GM19372 (cell line): ENCODE results near the gene WDR46.

Experiments
- ATAC-seq: cut with Tn5 transposase; IDR thresholded peaks from one replicate; pipeline ENCODE4 v1.9.1; 2021; ENCODE audit warnings: mild to moderate bottlenecking, low read depth, moderate library complexity; ENCODE audit not compliant: unreplicated experiment

WDR46 gene, protein sequence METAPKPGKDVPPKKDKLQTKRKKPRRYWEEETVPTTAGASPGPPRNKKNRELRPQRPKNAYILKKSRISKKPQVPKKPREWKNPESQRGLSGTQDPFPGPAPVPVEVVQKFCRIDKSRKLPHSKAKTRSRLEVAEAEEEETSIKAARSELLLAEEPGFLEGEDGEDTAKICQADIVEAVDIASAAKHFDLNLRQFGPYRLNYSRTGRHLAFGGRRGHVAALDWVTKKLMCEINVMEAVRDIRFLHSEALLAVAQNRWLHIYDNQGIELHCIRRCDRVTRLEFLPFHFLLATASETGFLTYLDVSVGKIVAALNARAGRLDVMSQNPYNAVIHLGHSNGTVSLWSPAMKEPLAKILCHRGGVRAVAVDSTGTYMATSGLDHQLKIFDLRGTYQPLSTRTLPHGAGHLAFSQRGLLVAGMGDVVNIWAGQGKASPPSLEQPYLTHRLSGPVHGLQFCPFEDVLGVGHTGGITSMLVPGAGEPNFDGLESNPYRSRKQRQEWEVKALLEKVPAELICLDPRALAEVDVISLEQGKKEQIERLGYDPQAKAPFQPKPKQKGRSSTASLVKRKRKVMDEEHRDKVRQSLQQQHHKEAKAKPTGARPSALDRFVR

DNA sequence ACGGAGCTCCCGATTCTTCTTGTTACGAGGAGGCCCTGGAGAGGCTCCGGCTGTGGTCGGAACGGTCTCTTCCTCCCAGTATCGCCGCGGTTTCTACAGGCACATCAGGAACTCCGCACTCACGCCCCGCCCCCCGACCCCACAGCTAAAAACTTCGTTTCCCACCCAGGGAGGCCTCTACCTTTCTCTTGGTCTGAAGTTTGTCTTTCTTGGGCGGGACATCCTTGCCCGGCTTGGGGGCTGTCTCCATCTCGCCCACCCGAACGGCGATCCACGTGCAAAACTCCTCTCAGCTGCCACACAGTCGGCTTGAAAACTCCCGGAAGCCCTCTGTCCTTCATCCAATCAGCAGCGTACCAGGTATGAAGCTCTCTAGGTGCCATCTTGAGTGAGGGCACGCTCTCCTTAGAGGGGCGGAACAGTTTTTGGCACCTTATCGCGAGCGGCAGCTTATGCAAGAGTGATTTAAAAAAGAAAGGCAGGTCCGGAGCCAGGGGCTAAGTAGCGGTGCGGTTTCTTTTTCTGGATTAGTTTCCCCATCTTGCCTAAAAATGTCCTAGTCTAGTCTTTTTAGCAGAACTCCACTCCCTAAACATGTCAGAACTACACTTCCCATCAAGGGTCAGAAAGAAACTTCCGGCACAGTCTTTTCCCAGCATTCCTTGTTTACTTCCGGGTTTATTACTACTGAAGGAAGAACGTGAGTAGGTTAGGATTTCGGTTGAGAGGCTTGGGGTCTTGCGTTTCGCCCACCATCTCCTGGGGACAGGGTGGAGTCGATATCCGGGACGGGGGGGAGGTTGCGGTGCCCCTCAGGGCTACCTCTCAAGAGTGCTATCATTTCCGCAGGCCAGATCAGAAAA lies at the start of gene WDR46, which contains the start of gene PFDN6:
TSS of gene WDR46 (minus strand) at position 319 of the 863 bp plus-strand sequence. CDS start at position 250, 69 bp downstream.
TSS of gene PFDN6 (plus strand) at position 681 of the 863 bp plus-strand sequence. CDS start 256 bp downstream, outside the sequence.
- peak; percentile 94 for ATAC-seq

DNA sequence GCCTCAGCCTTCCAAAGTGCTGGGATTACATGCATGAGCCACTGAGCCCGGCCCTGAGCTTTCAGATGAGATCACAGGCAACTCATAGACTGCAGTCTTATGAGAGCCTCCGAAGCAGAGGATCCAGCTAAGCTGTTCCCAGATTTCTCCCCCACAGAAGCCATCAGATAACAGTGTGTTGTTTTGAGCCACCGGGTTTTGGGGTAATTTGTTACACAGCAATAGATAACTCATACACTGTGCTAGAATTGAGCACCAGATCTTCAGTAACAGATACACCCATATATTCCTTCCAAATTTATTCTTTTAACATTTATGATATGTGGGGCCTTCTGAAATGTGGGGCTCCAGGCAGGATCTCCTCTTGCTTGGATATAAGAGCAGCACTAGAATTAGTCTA lies 47.5 kb upstream of the WDR46 start:
- ATAC-seq = no peak

DNA sequence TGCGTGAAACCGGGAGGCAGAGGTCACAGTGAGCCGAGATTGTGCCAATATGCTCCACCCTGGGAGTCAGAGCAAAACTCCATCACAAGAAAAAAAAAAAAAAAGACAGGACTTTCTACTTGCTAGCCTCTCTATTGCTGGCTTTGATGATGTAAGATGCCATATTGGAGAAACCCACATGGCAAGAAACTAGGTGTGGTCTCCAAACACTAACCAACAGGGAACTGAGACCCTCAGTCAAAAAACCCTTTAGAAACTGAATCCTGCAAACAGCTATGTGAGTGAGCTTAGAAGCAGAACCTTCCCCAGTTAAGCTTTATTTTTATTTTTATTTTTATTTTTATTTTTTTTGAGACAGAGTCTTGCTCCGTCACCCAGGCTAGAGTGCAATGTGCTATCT lies 46.9 kb upstream of the WDR46 start:
- no peak for ATAC-seq

DNA sequence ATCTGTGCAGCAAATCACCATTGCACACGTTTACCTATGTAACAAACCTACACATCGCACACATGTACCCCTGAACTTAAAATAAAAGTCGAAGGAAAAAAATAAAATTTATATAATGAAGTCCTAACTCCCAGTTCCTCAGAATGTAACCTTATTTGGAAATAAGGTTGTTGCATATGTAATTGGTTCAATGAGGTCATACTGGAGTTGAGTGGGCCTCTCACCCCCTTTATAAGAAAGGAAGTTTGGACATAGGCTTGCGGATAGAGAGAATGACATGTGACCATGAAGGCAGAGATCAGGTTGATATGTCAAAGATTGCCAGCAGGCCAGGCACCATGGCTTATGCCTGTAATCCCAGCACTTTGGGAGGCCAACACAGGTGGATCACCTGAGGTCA lies 44.6 kb upstream of the WDR46 start:
- ATAC-seq = no peak

DNA sequence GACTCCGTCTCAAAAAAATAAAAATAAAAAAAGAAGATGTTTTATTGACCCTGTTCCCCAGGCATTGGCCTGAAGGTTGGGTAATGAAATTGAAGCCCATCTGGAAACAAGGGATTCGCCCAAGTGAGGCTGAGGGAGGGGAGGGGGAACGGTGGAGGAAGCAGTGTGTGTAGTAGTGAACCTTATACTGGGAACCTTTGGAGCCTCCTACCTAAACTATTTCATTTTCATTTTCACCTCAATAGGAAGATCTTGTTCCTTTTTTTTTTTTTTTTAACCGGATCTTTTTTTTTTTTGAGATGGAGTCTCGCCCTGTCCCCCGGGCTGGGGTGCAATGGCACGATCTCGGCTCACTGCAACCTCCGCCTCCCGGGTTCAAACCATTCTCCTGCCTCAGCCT lies 41.7 kb upstream of the WDR46 start:
- no peak for ATAC-seq

DNA sequence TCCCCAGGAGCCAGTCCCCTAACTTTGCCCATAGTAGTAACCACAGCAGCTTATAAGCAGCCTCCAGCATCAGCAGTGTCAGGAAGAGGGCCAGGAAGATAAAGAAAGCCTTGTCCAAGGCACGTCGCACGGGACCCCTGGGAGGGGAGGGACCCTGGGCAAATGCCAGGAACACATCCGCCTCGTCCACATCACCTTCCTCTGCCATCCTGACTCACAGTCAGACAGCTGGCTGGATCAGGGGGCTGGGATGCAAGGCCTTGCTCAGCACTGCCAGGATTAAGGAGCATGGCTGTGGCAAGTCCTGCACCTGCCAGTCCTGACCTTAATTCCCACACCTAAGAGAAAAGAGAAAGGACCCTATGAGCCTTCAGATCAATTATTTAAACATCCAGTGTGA lies 40.0 kb upstream of the WDR46 start:
- no peak for ATAC-seq

DNA sequence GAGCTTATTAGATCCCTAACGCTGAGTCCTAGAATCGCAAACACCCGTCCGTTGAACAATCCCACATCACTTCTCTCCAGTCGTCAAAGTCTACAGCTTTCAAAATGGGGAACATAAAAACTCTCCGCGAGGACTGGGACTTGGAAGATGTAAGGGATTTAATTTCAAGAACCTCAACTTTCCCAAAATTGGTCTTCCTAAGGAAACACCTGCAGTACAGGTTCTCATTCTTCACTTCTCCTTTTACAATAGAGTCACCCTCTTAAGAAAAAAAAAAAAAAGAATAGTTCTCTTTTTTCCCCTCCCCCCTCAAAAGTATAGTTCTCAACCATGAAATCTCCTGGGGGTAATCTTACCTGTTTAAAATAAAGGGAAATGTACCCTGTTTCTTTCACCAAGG lies 35.1 kb upstream of the WDR46 start:
- ATAC-seq = no peak

DNA sequence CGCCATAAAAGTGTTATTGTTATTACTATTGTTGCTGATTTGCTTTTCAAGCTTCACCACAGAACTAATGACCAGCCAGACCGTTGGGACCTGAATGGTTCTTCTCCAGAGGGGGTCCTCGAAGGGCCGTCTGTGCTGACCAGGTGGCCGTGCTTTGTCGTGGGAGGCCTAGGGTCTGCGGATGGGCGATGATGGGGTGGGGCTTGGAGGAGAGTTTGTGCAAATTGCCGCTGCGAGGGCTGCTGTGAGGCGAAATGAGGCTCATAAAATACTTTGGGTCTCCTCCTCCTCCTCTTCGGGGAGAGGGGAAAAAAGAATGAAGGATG lies 34.5 kb upstream of the WDR46 start:
- no peak for ATAC-seq

DNA sequence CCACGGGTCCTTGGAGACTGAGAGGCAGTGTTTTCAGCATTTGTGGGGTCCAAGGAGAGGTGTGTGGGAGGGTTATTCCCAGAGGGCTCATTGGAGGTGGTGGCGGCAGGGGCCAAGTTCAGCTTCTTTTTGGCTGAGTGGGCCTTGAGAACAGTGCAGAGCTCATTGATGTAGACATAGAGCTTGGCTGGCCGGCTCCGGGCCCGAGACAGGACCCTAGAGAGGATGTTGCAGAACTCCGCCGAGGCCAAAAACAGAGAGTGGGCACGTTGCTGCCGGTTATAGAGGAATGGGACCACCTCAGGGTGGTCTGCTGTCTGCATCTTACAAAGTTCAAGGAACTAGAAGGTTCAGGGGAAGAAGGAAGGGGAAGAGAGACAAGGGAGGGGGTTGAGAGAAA lies 32.2 kb upstream of the WDR46 start:
- ATAC-seq = no peak

DNA sequence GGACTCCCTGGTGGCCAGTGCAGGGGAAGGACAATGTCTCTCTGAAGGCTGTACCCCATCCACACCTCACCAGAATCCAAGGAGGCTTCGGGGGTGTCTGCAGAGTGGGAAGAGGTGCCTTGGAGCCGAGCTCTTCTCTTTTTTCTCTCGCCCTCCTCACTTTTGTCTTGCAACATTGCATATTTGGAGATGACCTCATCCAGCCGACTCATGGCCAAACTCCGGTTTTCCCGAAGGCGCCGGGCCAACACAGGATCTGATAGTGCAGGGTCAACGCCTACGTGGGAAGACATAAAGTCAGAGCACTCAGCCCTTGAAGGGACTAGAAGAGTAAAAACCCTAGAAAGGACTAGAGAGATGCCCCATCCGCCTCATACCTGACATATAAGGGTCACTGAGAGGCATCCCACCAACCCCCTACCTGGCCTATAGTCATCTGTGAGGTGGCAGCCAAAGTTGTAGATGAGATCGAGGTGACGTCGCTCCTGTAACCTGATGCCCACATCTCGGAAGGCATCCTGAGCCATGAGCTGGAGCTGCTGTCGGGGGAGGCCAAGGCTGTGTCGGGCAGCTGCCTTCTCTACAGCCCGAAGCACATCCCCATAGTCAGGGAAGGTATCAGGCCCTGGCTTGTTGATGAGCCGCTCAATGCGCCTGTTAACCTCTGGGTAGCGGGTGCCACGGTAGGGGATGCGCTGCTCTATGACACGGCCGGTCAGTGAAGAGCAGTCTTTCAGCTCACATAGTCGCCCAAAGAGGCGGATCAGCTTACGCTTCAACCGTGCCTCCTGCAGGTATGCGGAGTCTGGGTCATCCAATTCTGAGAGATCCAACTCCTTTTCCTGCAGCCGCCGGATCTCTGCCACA lies 31.5 kb upstream of the WDR46 start:
- ATAC-seq = no peak

DNA sequence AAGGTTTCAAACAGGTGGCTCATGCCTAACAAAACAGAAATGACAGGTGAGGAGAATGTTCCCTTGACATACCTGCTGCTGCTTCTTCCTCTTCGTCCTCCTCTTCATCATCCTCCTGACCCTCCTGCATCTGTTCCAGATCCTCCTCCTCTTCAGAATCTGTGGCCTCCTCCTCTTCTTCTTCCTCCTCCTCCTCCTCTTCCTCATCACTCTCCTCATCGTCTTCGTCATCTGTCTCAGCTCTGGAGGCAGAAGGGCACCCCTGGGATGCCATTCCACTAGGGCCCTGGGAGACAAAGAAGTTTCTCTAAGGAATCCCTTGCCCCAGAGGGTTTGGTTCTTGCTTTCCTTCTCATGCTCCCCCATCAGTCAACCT lies 30.9 kb upstream of the WDR46 start:
- ATAC-seq = no peak

DNA sequence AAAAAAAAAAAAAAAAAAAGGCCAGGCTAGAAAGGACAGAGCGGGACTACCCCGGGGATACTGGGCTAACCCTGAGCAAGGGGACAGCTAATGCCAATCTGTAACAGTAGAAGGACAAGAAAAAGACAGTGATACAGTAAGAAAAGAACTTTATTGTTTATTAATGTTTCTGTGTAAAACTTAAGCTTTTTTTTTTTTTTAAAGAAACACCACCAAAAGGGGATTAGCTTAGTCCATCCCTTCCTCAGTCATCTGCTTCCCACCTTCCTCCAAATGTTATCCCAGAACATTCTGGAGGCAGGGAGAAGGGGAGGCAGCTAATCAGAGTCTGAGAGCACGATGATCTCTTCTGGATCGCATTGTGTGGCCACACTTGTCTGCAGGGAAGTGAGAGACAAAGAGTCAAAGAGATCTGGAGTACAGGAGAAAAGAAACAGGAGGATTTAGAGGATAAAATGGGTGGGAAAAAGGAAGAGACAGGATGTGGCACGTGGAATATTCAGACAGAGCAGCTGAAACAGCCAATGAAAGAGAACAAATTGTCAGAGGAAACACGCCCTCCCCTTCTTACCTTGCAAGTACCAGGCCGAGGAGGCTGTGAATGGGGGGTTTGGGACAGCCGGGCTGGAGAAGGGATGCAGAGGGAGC lies 29.5 kb upstream of the WDR46 start:
- no peak for ATAC-seq

DNA sequence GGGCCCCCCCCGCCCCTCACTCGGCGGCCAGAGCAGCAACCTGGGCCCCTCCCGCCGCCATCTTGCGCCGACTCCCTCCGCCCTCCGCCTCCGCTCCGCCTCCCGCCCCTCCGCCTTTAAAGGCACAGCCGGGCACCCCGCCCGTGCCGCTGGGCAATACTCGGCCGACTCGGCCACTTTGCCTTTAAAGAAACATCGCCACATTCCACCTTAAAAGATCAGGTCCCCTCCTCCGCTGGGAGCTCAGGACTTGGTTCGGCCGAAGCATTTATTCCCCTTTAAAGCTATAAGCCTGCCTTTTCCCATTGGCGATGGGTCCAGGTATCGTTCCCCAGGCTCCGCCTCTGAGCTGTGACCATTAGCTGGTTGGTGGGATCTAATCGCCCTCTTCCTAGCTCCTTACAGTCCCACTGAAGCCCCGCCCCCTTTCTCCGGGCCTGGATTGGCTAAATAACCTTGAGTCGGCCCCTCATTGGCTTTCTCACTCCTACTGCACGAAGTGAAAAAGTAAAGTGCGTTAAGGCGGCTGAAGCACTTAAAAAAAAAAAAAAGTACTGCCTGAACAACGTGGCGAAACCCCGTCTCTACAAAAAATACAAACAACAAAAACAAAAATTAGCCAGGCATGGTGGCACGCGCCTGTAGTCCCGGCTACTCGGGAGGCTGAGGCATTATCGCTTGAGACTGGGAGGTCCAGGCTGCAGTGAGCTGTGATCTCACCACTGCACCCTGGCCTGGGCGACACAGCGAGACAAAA lies 28.8 kb upstream of the WDR46 start, which contains the start of gene ZBTB22:
TSS of gene ZBTB22 (minus strand) at position 76 of the 757 bp plus-strand sequence. CDS start 828 bp downstream, outside the sequence.
- peak; percentile 50 for ATAC-seq

DNA sequence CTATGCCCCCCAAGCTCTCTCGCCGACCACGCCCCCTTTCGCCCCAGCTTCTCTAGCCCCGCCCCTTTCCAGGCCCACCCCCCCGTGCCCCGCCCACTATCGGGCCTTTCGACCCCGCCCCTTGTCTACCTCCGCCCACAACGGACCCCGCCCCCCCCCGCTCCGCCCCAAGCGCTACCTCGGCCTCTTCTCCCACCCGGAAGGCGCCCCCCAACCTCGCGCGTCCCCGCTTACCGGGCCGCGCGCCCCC lies 28.3 kb upstream of the WDR46 start:
- no peak for ATAC-seq

DNA sequence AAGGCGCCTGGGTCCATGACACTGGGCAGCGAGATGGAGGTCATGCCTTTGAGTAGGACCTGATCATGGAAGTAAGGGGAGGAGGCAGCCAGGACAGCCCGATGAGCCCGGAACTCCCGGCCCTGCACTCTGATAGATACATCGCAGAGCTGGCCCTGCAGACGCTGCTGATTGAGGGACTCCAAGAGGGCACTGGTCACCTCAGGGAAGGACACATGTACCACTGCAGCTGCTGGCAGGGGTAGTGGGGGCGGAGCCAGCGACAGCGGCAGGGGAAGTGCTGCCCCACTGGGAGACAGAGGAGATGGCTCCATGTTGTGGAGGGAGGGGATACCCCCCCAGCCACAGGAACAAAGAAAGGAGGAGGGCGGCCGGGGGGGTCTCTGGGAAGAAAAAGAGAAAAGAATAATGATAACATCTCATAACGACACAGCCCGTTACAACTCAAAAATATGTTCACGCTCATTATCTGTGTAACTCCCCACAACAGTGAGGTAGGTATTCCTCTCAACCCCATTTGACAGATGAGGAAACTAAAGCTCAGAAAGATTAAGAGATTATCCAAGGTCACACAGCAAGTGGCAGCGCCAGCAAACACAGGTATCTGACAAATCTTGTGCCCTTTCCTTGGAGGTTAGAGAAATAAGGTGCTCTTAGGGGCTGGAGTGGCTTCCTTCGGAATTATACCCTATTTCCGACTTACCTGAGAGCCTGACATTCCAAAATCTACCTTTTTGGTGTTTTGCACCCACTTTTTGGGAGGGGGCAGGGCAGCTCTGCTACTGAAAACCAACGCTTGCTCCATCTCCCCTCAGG lies 27.8 kb upstream of the WDR46 start:
- ATAC-seq = no peak

DNA sequence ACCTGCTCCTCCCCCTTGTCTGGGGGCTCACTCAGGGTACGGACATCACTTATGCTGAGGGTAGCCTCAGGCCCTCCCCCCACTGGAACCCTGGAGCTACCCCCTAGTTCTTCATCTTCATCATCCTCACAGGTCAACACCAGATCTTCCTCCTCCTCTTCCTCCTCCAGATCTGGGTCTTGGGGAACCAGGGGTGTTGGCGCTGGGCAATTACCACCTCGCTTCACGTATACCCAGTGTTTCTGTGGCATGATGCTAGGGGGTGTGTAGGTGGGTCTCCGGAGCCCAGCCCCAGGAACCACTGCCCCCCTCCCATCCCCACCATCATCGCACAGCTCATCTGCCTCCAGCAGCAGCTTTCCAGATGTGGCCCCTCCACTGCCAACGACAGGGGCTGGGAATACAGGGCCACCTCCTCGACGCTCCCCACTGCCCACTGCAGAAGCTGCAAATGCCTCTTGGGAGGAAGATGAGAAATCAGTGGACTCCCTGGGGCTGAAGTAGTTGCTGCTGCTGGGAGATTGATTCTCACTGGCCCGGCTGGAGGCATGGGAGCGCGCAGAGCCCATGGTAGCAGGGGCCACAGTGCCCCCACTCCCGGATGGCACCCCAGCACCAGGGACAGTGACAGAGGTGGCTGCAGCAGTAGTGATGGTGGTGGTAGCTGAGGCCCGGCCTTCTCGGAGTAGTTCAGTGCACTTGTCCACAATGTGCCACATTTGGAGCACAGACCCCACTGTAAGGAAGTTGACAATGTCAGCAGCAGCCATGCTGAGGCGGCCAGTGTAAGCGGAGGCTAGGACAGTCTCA lies 27.0 kb upstream of the WDR46 start:
- ATAC-seq = no peak

DNA sequence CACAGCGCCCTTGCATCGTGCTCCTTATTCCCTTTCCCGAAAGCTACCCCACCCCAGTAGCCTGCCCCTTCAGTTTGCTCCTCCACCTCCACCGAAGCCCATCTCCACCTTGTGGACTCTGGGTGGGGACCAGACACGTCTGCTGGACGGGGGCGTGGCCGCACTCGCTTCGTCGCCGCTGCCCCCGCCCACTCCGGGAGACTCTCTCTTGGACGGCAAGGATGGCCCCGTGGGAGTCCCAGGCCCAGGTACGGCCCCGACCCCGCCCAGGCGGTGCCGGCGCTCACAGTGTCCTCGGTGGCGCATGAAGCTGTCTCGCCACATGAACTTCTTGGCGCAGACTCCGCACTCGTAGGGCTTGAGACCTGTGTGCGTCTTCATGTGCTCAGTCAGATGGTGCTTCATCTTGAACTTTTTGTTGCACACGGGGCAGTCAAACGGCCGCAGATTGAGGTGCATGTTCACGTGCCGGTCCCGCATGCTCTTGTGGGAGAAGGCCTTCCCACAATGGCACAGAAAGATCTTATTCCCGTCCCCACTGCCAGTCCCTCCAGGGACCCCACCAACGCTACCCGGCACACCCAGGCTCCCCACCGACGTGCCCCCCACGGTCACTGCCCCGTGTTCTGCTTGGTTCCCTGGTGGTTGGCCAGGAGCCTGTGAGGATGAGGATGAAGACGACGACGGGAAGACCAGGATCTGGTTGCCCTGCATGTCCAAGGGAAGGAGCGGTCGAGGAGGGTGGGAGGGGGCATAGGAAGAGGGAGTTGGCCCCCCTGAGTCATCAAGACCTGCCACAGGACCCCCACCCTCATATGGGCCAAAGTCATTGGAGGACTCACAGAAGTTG lies 26.1 kb upstream of the WDR46 start:
- ATAC-seq = no peak
